Mesenchymal stem cell (in vitro differentiated cells and primary cell): Measurements from ENCODE around the gene MYH9.
"Not testable (repeated sequence)": the region's sequence is repeated elsewhere in the genome, so short reads cannot be mapped to it uniquely, and the experiment has no call there.

Experiments
- DNase-seq: peaks from one replicate; pipeline ENCODE4 v3.0.0-alpha.2; 2013
- H2AFZ ChIP-seq: one replicate; pipeline ENCODE4 v1.6.1; 2013; ENCODE audit warnings: low read depth, mild to moderate bottlenecking, control low read depth, inconsistent platforms, low read length, moderate library complexity
- H2AK5ac ChIP-seq: 2 replicates; pipeline ENCODE4 v1.6.1; 2013; ENCODE audit warnings: low read length, moderate library complexity, mild to moderate bottlenecking, inconsistent platforms; ENCODE audit not compliant: severe bottlenecking
- H2BK120ac ChIP-seq: one replicate; pipeline ENCODE4 v1.6.1; 2013; ENCODE audit warnings: low read depth, mild to moderate bottlenecking, inconsistent platforms, low read length, moderate library complexity
- H2BK12ac ChIP-seq, 2 experiments: one replicate each; pipeline ENCODE4 v1.6.1; 2013; ENCODE audit warnings: inconsistent platforms in 2 of 2, low read length in 2 of 2, mild to moderate bottlenecking in 2 of 2, moderate library complexity in 2 of 2, control low read depth in 1 of 2
- H2BK15ac ChIP-seq: one replicate; pipeline ENCODE4 v1.6.1; 2013; ENCODE audit warnings: mild to moderate bottlenecking, low read depth, inconsistent platforms; ENCODE audit not compliant: poor library complexity, severe bottlenecking
- H2BK5ac ChIP-seq: 2 replicates; pipeline ENCODE4 v1.6.1; 2013; ENCODE audit warnings: low read depth, mild to moderate bottlenecking, low read length, control low read depth, inconsistent platforms; ENCODE audit not compliant: poor library complexity, severe bottlenecking
- H3K14ac ChIP-seq, 2 experiments: one replicate each; pipeline ENCODE4 v1.6.1; 2013; ENCODE audit warnings: inconsistent platforms in 2 of 2, low read length in 2 of 2, control low read depth in 1 of 2, mild to moderate bottlenecking in 1 of 2, moderate library complexity in 1 of 2
- H3K18ac ChIP-seq, 2 experiments: one replicate each; pipeline ENCODE4 v1.6.1; 2013; ENCODE audit warnings: inconsistent platforms in 2 of 2, low read length in 2 of 2, control low read depth in 1 of 2, low read depth in 1 of 2, mild to moderate bottlenecking in 1 of 2
- H3K23ac ChIP-seq, 2 experiments: one replicate each; pipeline ENCODE4 v1.6.1; 2013; ENCODE audit warnings: inconsistent platforms in 2 of 2, low read length in 2 of 2, mild to moderate bottlenecking in 2 of 2, moderate library complexity in 2 of 2, control low read depth in 1 of 2
- H3K27ac ChIP-seq: 2 replicates; pipeline ENCODE4 v1.5.1; 2013; ENCODE audit warnings: mild to moderate bottlenecking, moderate library complexity, low read length, control low read depth, inconsistent platforms; ENCODE audit not compliant: poor library complexity, severe bottlenecking
- H3K27me3 ChIP-seq, 2 experiments: 2 replicates each; pipeline versions ENCODE4 v1.6.1 to v1.7.0; 2013; ENCODE audit warnings: low read length in 2 of 2, mild to moderate bottlenecking in 2 of 2, moderate library complexity in 2 of 2, control low read depth in 1 of 2, inconsistent platforms in 1 of 2; ENCODE audit not compliant: control insufficient read depth in 1 of 2, insufficient read depth in 1 of 2
- H3K36me3 ChIP-seq, 2 experiments: 2 replicates each; pipeline versions ENCODE4 v1.6.1 to v1.7.0; 2013; ENCODE audit warnings: low read length in 2 of 2, control low read depth in 1 of 2, inconsistent platforms in 1 of 2, low read depth in 1 of 2, mild to moderate bottlenecking in 1 of 2; ENCODE audit not compliant: insufficient read depth in 2 of 2, control insufficient read depth in 1 of 2
- H3K4ac ChIP-seq, 2 experiments: one replicate each; pipeline ENCODE4 v1.6.1; 2013; ENCODE audit warnings: inconsistent platforms in 2 of 2, low read length in 2 of 2, mild to moderate bottlenecking in 2 of 2, moderate library complexity in 2 of 2, control low read depth in 1 of 2, low read depth in 1 of 2
- H3K4me1 ChIP-seq: 2 replicates; pipeline ENCODE4 v1.6.1; 2013; ENCODE audit warnings: low read depth, low read length, control low read depth; ENCODE audit not compliant: control insufficient read depth, insufficient read depth
- H3K4me2 ChIP-seq: 2 replicates; pipeline ENCODE4 v1.6.1; 2013; ENCODE audit warnings: low read length, mild to moderate bottlenecking, inconsistent platforms; ENCODE audit not compliant: poor library complexity, severe bottlenecking
- H3K4me3 ChIP-seq, 2 experiments: 2 replicates each; pipeline versions ENCODE4 v1.5.1 to v1.7.0; 2013; ENCODE audit warnings: low read length in 2 of 2, mild to moderate bottlenecking in 2 of 2, control low read depth in 1 of 2, low read depth in 1 of 2; ENCODE audit not compliant: insufficient read depth in 1 of 2
- H3K79me1 ChIP-seq: replicated peaks from 2 replicates; pipeline ENCODE4 v1.6.1; 2013; ENCODE audit warnings: mild to moderate bottlenecking, control low read depth, low read length, inconsistent platforms; ENCODE audit not compliant: poor library complexity, severe bottlenecking
- H3K9ac ChIP-seq: 2 replicates; pipeline ENCODE4 v1.7.0; 2013; ENCODE audit warnings: mild to moderate bottlenecking, low read length, moderate library complexity
- H3K9me3 ChIP-seq: 2 replicates; pipeline ENCODE4 v1.7.0; 2013; ENCODE audit warnings: mild to moderate bottlenecking, low read length; ENCODE audit not compliant: control insufficient read depth
- H4K8ac ChIP-seq: one replicate; pipeline ENCODE4 v1.6.1; 2013; ENCODE audit warnings: inconsistent platforms, mild to moderate bottlenecking, low read length, moderate library complexity
- H4K91ac ChIP-seq: one replicate; pipeline ENCODE4 v1.6.1; 2013; ENCODE audit warnings: mild to moderate bottlenecking, low read length, inconsistent platforms
- WGBS: methylation state at CpG from one replicate; pipeline ENCODE4 v1.1.7; 2013; ENCODE audit warnings: mixed read lengths; 5-methylcytosine and 5-hydroxymethylcytosine counted together

Gene MYH9

DNA sequence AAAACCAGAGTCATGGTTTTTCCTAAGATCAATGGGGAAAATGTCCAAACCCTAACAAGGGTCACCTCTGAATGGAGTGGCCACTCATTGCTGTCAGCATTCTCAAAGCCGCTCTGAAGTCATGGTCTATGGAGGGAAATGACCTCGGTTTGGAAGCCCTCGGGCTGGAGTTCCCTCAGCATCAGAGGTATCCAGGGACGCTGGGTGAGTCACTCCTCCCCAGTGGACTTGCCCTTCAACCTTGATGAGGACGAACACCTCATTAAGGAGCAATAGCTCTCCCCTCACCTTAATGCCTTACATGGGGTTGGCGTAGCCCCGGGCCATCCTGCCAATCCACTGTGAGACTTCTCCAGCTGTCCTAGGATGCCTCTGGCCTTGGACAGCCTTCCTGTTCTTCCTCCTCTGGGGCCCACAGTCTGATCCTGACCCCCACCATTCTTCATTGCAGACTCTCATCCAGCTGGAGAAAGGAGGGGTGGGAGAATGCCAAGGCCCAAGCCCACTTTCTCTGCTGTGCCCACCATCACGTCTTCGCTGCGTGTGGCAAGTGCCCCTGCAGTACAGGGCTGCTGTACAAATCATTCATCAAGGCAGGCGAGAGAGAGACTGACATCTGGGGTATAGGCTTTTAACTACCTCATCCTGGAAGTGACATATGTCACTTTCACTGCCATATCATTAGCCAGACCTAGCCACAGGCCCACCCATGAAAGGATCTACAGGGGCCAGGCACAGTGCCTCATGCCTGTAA lies 25.4 kb upstream of the MYH9 start:
- Histone ChIP-seq H3K27me3 (no peaks in the 10 kb centered on the region), H2BK12ac (peak overlapping the region in 1 of 2 experiments; percentile 66), H2AFZ (no peak overlapping the region), H3K4me1 (peaks cover 21% of the 10 kb centered on the region), H3K27ac (no peak overlapping the region), H3K9me3 (no peaks in the 10 kb centered on the region), H3K23ac (no peak overlapping the region), H2AK5ac (peak overlapping the region; percentile 1), H3K36me3 (no peaks in the 10 kb centered on the region), H3K9ac (no peak overlapping the region), H4K91ac (no peak overlapping the region), H3K4me2 (no peak overlapping the region), H2BK120ac (no peak overlapping the region), H3K79me1 (peaks cover 2% of the 10 kb centered on the region), H3K14ac (no peak overlapping the region), H3K18ac (no peak overlapping the region), H2BK15ac (no peak overlapping the region), H3K4ac (no peak overlapping the region), H3K4me3 (no peak overlapping the region), H2BK5ac (no peak overlapping the region), H4K8ac (no peak overlapping the region)
- DNase-seq, result peak; percentile 73
- 69% methylated on average over 11 of the region's 11 CpGs for WGBS

DNA sequence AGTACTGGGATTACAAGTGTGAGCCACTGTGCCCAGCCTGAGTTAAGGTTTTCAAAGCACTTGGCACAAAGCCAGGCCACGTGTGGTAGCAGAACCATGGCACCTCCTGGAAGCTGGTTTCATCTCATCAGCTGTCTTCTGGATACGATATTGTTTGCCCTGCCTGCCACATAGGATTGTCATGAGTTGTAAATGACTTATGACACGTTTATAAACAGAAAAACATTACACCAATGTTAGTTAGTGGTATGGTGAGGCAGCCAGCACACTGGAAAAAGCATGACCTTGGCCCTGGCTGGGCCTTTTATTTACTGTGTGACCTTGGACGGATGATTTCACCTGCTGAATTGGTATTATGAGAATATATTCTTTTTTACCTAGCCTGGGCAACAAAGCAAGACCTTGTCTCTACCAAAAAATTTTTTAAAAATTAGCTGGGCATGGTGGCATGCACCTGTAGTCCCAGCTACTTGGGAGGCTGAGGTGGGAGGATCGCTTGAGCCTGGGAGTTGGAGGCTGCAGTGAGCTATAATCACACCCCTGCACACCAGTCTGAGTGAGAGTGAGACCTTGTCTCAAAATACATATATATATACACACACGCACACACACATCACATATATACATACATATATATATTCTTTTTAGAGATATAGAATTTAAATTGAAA lies 24.0 kb upstream of the MYH9 start:
- no peaks in the 10 kb centered on the region for H3K27me3 ChIP-seq
- no peak overlapping the region for H3K27ac ChIP-seq
- H2BK5ac ChIP-seq, result no peak overlapping the region
- peaks cover 16% of the 10 kb centered on the region for H3K4me1 ChIP-seq
- H2BK12ac ChIP-seq, result peak overlapping the region in 1 of 2 experiments; percentile 92
- no peak overlapping the region for H2BK15ac ChIP-seq
- no peak overlapping the region for H3K4ac ChIP-seq
- no peak overlapping the region for H3K9ac ChIP-seq
- H3K36me3 ChIP-seq, result no peaks in the 10 kb centered on the region
- no peak overlapping the region for H4K8ac ChIP-seq
- peaks cover 2% of the 10 kb centered on the region for H3K79me1 ChIP-seq
- DNase-seq, result no peak
- no peak overlapping the region for H3K14ac ChIP-seq
- no peaks in the 10 kb centered on the region for H3K9me3 ChIP-seq
- H3K18ac ChIP-seq, result peak overlapping the region in 1 of 2 experiments; percentile 18
- no peak overlapping the region for H3K23ac ChIP-seq
- no peak overlapping the region for H3K4me3 ChIP-seq
- H4K91ac ChIP-seq, result no peak overlapping the region
- no peak overlapping the region for H2BK120ac ChIP-seq
- H2AFZ ChIP-seq, result no peak overlapping the region
- H2AK5ac ChIP-seq, result no peak overlapping the region
- 85% methylated on average over 2 of the region's 6 CpGs for WGBS
- no peak overlapping the region for H3K4me2 ChIP-seq

GRCh38 chr22:36409911-36410756 lies 22.4 kb upstream of the MYH9 start:
- peak overlapping the region; percentile 96 for H4K8ac ChIP-seq
- H3K27me3 ChIP-seq, result no peaks in the 10 kb centered on the region
- peak overlapping the region; percentile 72 for H2AFZ ChIP-seq
- peak overlapping the region; percentile 78 to 88 for H3K18ac ChIP-seq
- peak overlapping the region; percentile 91 for H2AK5ac ChIP-seq
- H3K9ac ChIP-seq, result no peak overlapping the region
- peak overlapping the region; percentile 77 for H2BK15ac ChIP-seq
- peak overlapping the region; percentile 71 for H3K4me2 ChIP-seq
- H3K4me3 ChIP-seq, result peak overlapping the region in 1 of 2 experiments; percentile 7
- no peaks in the 10 kb centered on the region for H3K36me3 ChIP-seq
- H3K27ac ChIP-seq, result peak overlapping the region; percentile 86
- peak overlapping the region in 1 of 2 experiments; percentile 57 for H3K23ac ChIP-seq
- H3K14ac ChIP-seq, result peak overlapping the region in 1 of 2 experiments; percentile 61
- peak; percentile 68 for DNase-seq
- H3K9me3 ChIP-seq, result no peaks in the 10 kb centered on the region
- H3K4ac ChIP-seq, result peak overlapping the region; percentile 47 to 71
- peaks cover 22% of the 10 kb centered on the region for H3K4me1 ChIP-seq
- peak overlapping the region; percentile 50 for H2BK120ac ChIP-seq
- H2BK5ac ChIP-seq, result peak overlapping the region; percentile 69
- H4K91ac ChIP-seq, result peak overlapping the region; percentile 89
- H3K79me1 ChIP-seq, result peaks cover 2% of the 10 kb centered on the region
- H2BK12ac ChIP-seq, result peak overlapping the region; percentile 69 to 91
- 17% methylated on average over 56 of the region's 56 CpGs for WGBS

DNA sequence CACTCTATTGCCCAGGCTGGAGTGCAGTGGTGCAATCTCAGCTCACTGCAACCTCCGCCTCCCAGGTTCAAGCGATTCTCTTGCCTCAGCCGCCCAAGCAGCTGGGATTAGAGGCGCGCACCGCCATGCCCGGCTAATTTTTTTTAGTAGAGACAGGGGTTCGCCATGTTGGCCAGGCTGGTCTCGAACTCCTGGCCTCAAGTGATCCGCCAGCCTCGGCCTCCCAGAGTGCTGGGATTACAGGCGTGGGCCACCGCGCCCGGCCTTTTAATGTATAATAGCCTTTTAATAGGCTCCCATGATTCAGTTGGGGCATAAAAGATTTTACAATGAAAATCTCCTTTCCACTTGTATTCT lies 21.8 kb upstream of the MYH9 start:
- 89% methylated on average over 10 of the region's 15 CpGs for WGBS
- H4K8ac ChIP-seq, H3K36me3 ChIP-seq, H3K4me3 ChIP-seq, H2BK12ac ChIP-seq, H3K23ac ChIP-seq, H2AK5ac ChIP-seq, H2BK5ac ChIP-seq, H3K4ac ChIP-seq, H3K79me1 ChIP-seq, H2AFZ ChIP-seq, DNase-seq, H2BK15ac ChIP-seq, H3K9me3 ChIP-seq, H4K91ac ChIP-seq, H3K9ac ChIP-seq, H3K18ac ChIP-seq, H2BK120ac ChIP-seq, H3K14ac ChIP-seq, H3K27me3 ChIP-seq: not testable (repeated sequence)
- peaks cover 22% of the 10 kb centered on the region for H3K4me1 ChIP-seq
- peak overlapping the region; percentile 71 for H3K4me2 ChIP-seq
- H3K27ac ChIP-seq, result peak overlapping the region; percentile 32
